Measurements from ENCODE around the gene WASHC2C. TPM values are rescaled to one million over a fixed set of nuclear protein-coding genes. Genes with fewer than 3 reads are reported as not detected.
"Not testable (repeated sequence)": the region's sequence is repeated elsewhere in the genome, so short reads cannot be mapped to it uniquely, and the experiment has no call there.

The WASHC2C gene
- 10 to 100 TPM; 52.5 to 88.4 (median 62.1) TPM for total RNA-seq
- long read RNA-seq, donor 1, full-length matches to known transcripts, result 31 of 83 reads
- long read RNA-seq, donor 1, partial matches to known transcripts, result 12 of 83 reads
- long read RNA-seq, donor 1, other reads (novel, unspliced or antisense), result 40 of 83 reads
- long read RNA-seq, donor 2, full-length matches to known transcripts, result 1 of 26 reads
- long read RNA-seq, donor 2, partial matches to known transcripts, result 12 of 26 reads
- long read RNA-seq, donor 2, other reads (novel, unspliced or antisense), result 13 of 26 reads

- intact Hi-C loops (cut with DNase I, micrococcal nuclease); H3K9me3 ChIP-seq; H3K4me1 ChIP-seq (ENCODE audit: low read depth); H3K36me3 ChIP-seq (ENCODE audit: low read depth): not testable (repeated sequence)
- ATAC-seq (peak; percentile 98), DNase-seq (peak; percentile 95 to 99 (median 97))
- peak within 1 kb of the TSS; percentile 83 for H3K4me3 ChIP-seq
Observed at GRCh38 chr10:45726703-45727420, at the start of gene WASHC2C. Gene WASHC2C, plus strand, starts transcription at chr10:45727266. Its CDS starts 52 bp downstream, at chr10:45727318.

- H3K4me3 ChIP-seq; intact Hi-C loops (cut with DNase I, micrococcal nuclease); H3K9me3 ChIP-seq: not testable (repeated sequence)
Observed at GRCh38 chr10:45678467-45678866, 48.6 kb upstream of the WASHC2C start.

GRCh38 chr10:45710200-45710796, 16.8 kb upstream of the WASHC2C start:
- H3K4me1 ChIP-seq (ENCODE audit: low read depth); H3K36me3 ChIP-seq (ENCODE audit: low read depth); intact Hi-C loops (cut with DNase I, micrococcal nuclease); H3K9me3 ChIP-seq; DNase-seq; H3K4me3 ChIP-seq: not testable (repeated sequence)
- ATAC-seq, result peak; percentile 41

More at GRCh38 chr10:45678467-45678866, 48.6 kb upstream of the WASHC2C start:
- H3K36me3 ChIP-seq (ENCODE audit: low read depth); ATAC-seq; DNase-seq; H3K4me1 ChIP-seq (ENCODE audit: low read depth): not testable (repeated sequence)

- ATAC-seq; DNase-seq; H3K36me3 ChIP-seq (ENCODE audit: low read depth); H3K9me3 ChIP-seq; H3K4me1 ChIP-seq (ENCODE audit: low read depth); intact Hi-C loops (cut with DNase I, micrococcal nuclease); H3K4me3 ChIP-seq: not testable (repeated sequence)
Observed at GRCh38 chr10:45711223-45711622, 15.8 kb upstream of the WASHC2C start.

- peak; percentile 91 for ATAC-seq
- H3K36me3 ChIP-seq (ENCODE audit: low read depth); H3K4me1 ChIP-seq (ENCODE audit: low read depth); intact Hi-C loops (cut with DNase I, micrococcal nuclease); H3K4me3 ChIP-seq; H3K9me3 ChIP-seq: not testable (repeated sequence)
- peak in 1 of 3 donors; percentile 19 for DNase-seq
Observed at GRCh38 chr10:45717053-45717452, 10.0 kb upstream of the WASHC2C start.

- ATAC-seq; H3K4me3 ChIP-seq; DNase-seq; intact Hi-C loops (cut with DNase I, micrococcal nuclease); H3K36me3 ChIP-seq (ENCODE audit: low read depth); H3K4me1 ChIP-seq (ENCODE audit: low read depth); H3K9me3 ChIP-seq: not testable (repeated sequence)
Observed at GRCh38 chr10:45717642-45718041, 9.4 kb upstream of the WASHC2C start.

GRCh38 chr10:45721503-45721902, 5.6 kb upstream of the WASHC2C start:
- H3K36me3 ChIP-seq (ENCODE audit: low read depth); H3K9me3 ChIP-seq; ATAC-seq; intact Hi-C loops (cut with DNase I, micrococcal nuclease); H3K4me3 ChIP-seq; H3K4me1 ChIP-seq (ENCODE audit: low read depth); DNase-seq: not testable (repeated sequence)

GRCh38 chr10:45723851-45724250, 3.2 kb upstream of the WASHC2C start:
- ATAC-seq; H3K4me1 ChIP-seq (ENCODE audit: low read depth); H3K9me3 ChIP-seq; H3K36me3 ChIP-seq (ENCODE audit: low read depth); DNase-seq; H3K4me3 ChIP-seq; intact Hi-C loops (cut with DNase I, micrococcal nuclease): not testable (repeated sequence)

GRCh38 chr10:45727421-45727965, 427 bp downstream of the WASHC2C start:
- H3K9me3 ChIP-seq; intact Hi-C loops (cut with DNase I, micrococcal nuclease); H3K4me1 ChIP-seq (ENCODE audit: low read depth); H3K36me3 ChIP-seq (ENCODE audit: low read depth); DNase-seq: not testable (repeated sequence)
- peak; percentile 78 for ATAC-seq
- H3K4me3 ChIP-seq, result peak overlapping the region; percentile 83

GRCh38 chr10:45734449-45734848, 7.4 kb downstream of the WASHC2C start:
- H3K4me1 ChIP-seq (ENCODE audit: low read depth); intact Hi-C loops (cut with DNase I, micrococcal nuclease); ATAC-seq: not testable (repeated sequence)

GRCh38 chr10:45734867-45735266, 7.8 kb downstream of the WASHC2C start:
- intact Hi-C loops (cut with DNase I, micrococcal nuclease); H3K9me3 ChIP-seq; ATAC-seq; H3K36me3 ChIP-seq (ENCODE audit: low read depth); H3K4me3 ChIP-seq; DNase-seq; H3K4me1 ChIP-seq (ENCODE audit: low read depth): not testable (repeated sequence)

More at GRCh38 chr10:45734449-45734848, 7.4 kb downstream of the WASHC2C start:
- not testable (repeated sequence) for H3K4me3 ChIP-seq; H3K9me3 ChIP-seq; H3K36me3 ChIP-seq (ENCODE audit: low read depth); DNase-seq

GRCh38 chr10:45741559-45741958, 14.5 kb downstream of the WASHC2C start:
- H3K4me1 ChIP-seq (ENCODE audit: low read depth); intact Hi-C loops (cut with DNase I, micrococcal nuclease); ATAC-seq; H3K9me3 ChIP-seq; H3K4me3 ChIP-seq; DNase-seq; H3K36me3 ChIP-seq (ENCODE audit: low read depth): not testable (repeated sequence)

- H3K4me3 ChIP-seq; H3K9me3 ChIP-seq; ATAC-seq; DNase-seq; intact Hi-C loops (cut with DNase I, micrococcal nuclease); H3K4me1 ChIP-seq (ENCODE audit: low read depth); H3K36me3 ChIP-seq (ENCODE audit: low read depth): not testable (repeated sequence)
Observed at GRCh38 chr10:45742014-45742413, 14.9 kb downstream of the WASHC2C start.

GRCh38 chr10:45751141-45751540, 24.1 kb downstream of the WASHC2C start:
- H3K36me3 ChIP-seq (ENCODE audit: low read depth); DNase-seq; ATAC-seq; H3K4me1 ChIP-seq (ENCODE audit: low read depth); H3K9me3 ChIP-seq; intact Hi-C loops (cut with DNase I, micrococcal nuclease); H3K4me3 ChIP-seq: not testable (repeated sequence)

All from mucosa of descending colon (tissue), 3 donors.